NOMO-1 treated with dmso at 0.1 percent for 144 hours (cell line): ENCODE measurements around the gene CPS1.

Experiments
- DNase-seq: peaks from one replicate; lab custom pipeline; 2025; ENCODE audit not compliant: unreplicated experiment; lab: John Stamatoyannopoulos, UW

The CPS1 gene

DNA sequence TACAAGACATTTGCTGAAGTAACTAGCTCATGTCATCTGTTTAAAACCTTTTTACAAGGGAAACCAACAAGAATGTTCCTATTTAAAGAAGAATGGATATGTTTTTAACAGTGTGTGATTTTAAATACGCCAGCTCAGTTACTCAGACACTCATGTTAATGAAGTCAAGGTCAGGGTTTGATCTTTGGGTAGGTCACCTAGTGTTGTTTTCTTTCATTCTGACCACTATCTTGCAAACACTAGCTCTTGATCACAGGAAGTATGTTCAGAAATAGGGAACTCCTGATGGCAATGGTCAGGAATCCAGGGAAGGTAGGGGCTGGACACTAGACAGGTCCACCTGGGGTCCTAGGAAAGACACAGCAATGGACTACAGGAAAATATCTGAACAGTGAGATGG is 116.7 kb downstream of the CPS1 start:
- DNase-seq, result no peak

DNA sequence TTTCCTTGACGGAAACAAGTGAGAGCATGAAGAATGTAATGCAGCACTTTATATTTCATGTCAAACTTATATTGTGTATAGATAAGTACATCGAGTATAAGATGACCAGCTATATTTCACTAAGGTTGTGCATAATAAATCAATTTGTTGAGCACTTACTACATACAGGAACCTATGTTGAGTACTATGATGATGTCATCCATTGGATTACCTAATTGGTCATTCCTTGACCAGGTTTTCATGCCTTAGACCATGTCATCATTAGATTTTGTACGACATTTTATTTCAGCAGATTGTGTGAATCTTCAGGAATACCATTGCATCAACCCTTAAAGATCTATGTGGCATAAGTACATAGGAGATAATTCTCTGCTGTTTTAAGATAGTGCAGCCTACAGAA is 119.7 kb downstream of the CPS1 start:
- DNase-seq, result no peak

DNA sequence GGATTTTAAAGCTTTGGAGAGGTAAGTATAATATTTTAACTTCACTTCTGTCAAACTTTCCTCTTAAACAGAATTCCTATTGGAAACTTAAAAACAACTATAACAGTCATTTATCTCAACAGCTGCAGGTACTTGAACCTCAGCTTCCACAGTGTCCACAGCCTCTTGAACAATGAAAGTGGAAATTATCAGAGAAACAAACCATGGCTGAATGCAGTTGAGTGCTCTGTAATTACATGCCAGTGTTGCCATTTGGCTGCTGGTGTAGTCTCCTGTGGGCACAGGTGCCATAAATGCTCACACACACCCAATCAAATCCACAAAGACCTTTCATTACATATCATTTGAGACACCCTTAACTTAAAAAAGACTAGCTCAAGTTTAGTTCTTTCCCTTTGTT is 125.1 kb downstream of the CPS1 start:
- no peak for DNase-seq

DNA sequence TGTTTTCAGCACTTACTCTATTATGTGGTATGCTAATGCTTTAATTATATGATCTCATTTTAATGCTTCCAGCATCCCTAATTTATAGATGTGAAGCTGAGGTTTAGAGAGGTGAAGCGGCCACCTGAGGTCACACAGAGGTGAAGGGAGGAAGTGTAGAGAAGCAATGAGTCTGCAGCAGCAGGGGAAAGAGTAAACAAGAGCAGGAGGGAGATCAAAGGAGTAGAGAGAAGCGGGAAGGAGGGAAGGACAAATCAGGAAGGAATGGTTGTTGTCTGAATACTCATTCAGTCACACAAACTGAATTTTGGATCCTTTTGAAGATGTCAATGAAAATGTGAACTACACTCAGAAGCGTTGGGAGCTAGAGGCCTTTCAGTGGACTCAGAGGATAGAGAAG is 130.0 kb downstream of the CPS1 start:
- no peak for DNase-seq

DNA sequence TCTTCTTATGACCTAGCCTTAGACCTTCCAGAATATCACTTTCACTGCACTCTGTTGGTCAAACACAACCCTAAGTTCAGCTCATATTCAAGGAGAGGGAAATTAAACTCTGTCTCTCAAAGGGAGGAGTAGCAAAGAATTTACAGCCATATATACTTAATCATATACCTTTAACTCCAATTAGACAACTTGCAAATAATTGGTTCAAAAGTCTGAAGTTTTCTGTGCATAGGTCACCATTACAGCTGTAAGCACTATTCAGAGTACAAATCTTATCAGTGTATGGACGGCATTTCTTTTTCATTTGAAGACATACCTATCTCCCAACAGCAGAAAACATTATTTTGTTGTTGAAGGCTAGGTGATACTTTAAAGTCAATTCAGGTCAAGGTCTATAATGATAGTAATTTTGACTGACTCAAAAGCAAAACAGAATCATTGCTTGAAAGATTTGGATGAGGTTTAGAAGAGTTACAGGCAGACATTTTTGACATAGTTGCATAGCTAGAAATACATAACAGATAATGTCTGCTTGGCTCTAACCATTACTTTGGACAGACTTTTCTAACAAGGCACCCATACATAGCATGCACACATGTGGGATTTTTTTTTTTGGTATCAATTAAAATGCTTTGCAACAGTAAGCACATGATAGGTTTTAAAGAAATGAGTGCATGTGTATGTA is 131.5 kb downstream of the CPS1 start:
- DNase-seq, result no peak

DNA sequence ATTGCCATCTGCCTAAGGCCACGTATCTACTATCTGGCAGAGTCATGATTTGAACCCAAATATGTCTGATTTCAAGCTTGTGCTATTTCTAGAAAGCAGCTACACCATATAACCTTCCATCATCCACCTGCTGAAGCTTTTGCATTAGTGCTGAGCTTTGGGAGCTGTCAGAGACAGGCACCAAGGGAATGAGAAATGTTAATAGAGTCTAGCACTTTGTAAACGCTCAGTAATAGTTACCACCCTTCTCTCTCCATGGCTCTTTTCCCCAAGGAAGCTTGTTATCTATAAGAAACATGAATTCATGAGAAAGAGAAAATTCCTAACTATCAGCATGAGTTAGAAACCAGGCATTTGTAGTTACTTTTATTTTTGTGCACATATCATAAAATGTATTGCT is 151.5 kb downstream of the CPS1 start:
- DNase-seq, result no peak

DNA sequence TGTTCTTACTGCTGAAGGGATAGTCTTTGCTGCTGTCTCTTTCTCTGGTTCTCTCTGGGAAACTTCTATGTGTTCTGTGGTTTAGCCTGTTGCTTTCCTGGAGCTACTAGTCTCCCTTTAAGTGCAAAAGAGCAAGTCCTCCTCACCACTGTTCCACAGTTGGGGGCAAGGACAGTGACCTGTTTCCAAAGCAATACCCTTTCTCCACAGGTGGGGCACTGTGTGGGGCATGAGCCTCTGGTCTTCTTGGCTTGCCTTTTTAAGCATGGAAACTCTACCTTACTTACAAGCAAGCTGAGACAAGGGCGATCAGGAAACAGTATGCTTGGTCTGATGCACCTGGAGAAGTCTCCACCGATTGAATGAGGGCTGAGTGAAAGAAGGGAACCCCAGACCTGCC is 156.7 kb downstream of the CPS1 start:
- no peak for DNase-seq

DNA sequence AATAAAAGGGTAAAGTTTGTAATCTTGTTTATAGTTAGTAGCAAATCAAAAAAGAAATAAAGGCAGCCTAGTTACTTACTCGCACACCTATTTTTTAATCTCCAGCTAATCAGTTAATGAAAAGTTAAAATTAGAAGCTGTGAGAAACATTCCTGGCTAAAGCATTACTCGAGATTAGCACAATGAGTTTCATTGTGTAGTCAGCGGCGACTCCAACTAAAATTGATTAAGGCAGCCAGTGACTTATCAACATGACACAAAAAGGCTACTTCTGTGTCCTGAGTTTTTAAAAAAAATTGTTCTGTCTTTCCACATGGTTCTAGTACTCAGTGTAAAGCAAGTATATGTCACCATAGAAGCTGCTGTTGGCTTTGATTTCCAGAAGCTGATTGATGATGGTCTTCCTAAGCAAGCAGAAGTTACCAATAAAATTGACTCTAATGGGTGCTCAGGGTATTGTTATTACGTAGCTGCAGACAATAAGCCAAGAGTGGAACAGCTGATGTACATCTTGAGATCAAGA is 159.2 kb downstream of the CPS1 start:
- DNase-seq, result no peak

DNA sequence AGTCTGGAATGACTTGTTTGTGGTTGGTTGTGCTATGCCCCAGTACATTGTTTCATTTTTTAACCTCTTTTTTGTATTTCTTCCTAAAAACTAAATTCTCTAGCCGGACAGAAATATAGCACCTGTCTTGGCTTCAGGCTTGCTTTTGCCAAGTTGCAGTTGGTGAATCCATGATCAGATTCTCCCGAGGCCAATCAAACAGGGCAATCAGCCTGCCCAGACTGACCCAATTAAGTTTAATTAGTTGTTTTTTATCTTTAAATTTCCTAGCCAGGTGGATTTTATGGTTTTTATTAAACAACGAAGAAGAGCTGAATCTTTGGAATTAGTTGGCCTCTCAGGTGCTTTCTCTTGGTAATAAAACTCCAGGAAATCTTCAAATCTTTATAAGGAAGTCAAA is 162.1 kb downstream of the CPS1 start:
- no peak for DNase-seq

DNA sequence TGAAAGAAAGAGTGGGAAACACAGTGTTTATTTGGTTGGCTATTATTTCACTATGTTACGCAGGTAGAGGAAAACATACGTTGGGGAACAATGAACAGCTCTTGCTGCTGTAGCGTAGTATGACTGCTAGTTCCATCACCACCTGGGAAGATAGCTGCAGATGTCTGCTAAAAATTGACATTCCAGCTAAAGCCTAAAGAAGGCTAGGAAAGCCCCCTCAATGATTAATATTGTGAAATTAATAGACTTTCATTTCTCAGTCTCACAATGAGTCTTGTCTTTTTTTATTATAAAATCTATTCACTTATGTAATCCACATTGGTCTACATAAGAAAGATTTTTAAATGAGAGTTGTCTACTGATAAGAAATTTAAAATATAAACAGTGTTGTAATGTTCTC is 165.7 kb downstream of the CPS1 start:
- DNase-seq, result no peak

DNA sequence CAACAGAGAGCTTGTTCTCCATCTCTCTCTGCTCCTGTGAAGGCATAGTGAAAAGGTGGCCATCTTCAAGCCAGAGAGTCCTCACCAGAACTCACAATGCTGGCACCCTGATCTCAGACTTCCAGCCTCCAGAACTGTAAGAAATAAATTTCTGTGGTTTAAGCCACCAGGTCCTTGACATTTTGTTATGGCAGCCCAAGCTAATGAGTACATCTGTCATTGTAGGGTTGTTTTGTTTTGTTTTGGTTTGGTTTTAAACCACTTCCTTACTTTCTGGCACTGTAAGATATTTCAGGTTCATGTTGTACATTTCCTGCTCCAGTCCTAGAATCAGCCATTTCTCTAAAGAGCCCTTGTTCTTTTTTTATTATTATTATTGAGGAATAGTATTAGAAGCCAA is 171.2 kb downstream of the CPS1 start:
- DNase-seq, result no peak
